GM21390 (cell line): Measurements from ENCODE around the gene PTPN1.
"Not testable (repeated sequence)": the region's sequence is repeated elsewhere in the genome, so short reads cannot be mapped to it uniquely, and the experiment has no call there.

Experiments used
- ATAC-seq: cut with Tn5 transposase; IDR thresholded peaks from one replicate; pipeline ENCODE4 v1.9.1; 2021; ENCODE audit not compliant: unreplicated experiment

The PTPN1 gene

DNA sequence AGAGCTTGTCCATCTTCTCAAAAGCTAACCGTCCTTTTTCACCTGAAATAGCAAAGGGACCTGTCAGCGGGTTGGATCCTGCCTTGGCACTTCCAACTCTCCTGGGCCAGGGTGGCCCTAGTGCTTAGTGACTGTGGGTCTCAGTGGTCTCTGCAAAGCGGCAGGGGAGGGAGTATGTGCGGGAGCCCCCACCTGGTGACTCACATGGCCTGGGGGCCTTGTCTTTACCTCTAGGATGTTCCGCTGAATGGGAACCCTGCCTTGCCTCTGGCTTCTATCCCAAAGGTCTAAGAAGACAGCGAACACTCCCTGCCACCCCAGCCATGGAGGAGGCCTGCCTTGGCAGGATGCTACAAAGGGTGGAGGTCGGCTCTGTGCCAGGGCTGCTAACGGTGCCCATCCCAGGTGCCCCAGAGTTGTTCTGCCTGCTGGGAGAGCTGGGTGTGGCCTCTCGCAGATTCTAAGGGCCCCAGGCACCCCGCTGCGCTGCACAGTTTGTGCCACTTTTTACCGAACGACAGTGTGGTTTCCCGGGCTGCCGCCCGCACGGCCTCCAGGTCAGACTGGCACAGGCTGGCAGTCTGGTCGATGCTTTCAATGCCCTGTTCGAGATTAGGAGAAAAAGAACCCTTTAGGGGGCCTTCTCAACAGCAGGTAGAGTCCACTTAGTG lies 77.2 kb downstream of the PTPN1 start:
- no peak for ATAC-seq

- ATAC-seq = no peak
Measured at GRCh38 chr20:50588034-50588736, 78.0 kb downstream of the PTPN1 start.

- no peak for ATAC-seq
Measured at GRCh38 chr20:50589548-50590347, 79.6 kb downstream of the PTPN1 start.

DNA sequence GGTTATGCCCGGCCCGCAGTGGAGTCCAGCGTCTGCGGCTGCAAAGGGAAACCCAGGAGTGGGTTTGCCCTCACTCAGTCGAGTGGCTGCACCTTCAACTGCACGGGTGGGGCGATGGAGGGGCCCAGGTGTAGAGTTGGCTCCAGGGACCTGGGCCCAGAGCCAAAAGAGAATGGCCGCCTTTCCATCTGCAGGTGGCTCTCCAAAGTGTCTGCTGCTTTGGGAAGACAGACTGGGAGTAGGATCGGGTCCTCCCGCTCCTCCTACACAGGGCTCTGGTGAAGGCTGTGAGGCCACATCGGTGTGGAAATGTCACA lies 80.1 kb downstream of the PTPN1 start:
- no peak for ATAC-seq

DNA sequence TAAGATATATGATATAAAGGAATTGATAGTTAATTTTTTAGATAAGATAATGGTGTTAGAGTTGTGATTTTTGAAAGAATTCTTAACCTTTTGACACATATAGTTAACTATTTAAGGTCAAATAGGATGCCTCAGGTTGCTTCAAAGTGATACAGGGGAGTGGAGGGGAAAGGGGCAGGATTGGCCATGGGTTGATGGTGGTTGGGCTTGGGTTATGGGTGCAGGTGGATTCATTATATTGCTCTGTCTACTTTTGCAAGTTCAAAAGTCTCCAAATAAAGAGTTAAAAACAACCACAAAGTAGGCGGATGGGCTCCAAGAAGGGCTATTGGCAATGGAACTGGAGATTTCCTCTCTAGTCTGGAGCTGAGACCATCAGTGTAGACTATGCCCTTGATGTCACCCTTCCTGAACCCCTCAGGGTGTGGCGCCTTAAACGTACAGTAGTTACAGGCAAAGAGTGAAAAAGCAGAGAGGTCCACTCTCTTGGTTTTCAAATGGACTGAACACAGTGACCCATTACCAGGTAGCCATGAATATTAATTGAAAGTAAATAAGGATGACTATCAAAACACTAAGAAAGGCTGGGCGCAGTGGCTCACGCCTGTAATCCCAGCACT lies 81.2 kb downstream of the PTPN1 start:
- no peak for ATAC-seq

- no peak for ATAC-seq
Measured at GRCh38 chr20:50592282-50593004, 82.3 kb downstream of the PTPN1 start.

GRCh38 chr20:50593005-50593335 lies 82.8 kb downstream of the PTPN1 start:
- ATAC-seq = no peak

- no peak for ATAC-seq
Measured at GRCh38 chr20:50594231-50594590, 84.0 kb downstream of the PTPN1 start.

DNA sequence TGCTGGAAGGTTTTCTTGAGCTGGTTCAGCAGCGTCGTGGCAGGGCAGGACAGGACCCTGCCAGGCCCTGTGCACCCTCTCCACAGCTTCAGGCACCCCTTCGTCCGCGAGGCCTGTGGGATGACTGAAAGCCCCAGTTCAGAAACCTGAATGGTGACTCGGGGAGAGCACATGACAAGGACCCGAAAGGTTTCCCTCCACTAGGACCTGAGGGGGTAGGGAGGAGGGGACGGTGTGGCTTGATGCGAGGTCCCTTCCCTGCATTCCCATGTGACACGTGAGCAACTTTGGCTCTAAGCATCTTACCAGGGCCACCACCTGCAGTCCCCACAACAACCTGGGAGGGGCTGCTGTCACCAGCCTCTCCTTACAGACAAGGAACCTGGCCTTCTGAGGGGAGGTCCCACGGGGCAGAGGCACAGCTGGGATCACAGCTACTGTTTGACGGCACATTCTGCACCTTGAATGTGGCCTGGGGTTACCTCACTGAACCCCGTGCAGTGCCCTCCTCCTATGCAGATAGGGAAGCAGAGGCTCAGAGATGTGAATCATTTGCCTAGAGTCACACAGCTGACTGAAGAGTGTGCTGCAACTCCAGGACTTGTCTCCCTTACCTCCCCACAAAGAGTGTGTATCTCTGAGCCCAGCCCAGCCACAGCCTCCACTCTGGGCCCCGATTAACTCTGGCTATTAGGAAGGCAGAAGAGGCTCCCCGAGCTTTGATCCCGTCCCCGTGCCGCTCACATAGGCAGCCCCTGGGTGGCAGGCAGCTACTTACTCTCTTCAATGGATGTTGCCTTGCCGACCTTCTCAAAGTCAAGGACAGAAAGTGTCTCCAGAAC lies 84.6 kb downstream of the PTPN1 start:
- ATAC-seq = no peak

- ATAC-seq = no peak
Measured at GRCh38 chr20:50595433-50595895, 85.3 kb downstream of the PTPN1 start.

- no peak for ATAC-seq
Measured at GRCh38 chr20:50595988-50596693, 86.0 kb downstream of the PTPN1 start.

DNA sequence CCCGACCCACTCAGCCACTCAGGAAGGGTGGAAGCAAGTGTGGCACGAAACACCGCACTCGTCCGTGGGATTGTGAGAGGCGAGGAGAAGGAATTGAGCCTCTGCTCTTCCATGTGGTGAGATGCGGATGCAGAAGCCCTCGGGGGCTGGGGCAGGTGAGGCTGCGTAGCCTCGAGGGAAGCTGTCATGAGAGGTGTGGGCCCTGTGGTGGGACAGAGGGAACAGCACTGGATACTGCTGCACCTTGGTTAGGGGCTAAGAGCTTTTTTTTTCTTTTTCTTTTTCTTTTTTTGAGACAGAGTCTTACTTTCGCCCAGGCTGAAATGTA lies 86.5 kb downstream of the PTPN1 start:
- no peak for ATAC-seq

DNA sequence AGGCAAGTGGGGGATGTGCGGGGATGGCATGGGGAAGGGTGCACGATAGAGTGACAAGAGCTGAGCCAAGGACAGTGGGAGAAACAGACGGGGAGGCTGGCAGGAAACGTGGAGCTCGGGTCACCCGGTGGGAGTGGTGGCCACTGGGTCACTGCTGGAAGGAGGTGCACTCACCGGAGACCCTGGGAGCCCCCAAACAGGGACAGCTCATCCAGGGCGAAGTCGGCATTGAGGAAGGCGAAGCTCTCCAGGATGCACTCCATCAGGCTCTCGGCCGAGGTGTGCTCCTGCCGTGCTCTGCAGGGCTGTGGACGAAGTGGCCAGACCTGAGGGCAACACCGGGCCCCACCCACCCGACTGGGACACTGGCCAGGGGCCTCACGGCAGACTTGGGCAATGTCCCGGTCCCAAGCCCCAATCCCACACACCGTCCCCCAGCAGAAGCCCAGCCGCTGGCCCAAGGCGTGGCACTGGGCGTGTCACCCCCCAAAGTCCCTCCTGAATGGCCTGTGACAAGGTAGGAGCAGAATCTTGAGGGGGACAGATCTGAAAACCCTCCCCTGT lies 87.3 kb downstream of the PTPN1 start:
- no peak for ATAC-seq

DNA sequence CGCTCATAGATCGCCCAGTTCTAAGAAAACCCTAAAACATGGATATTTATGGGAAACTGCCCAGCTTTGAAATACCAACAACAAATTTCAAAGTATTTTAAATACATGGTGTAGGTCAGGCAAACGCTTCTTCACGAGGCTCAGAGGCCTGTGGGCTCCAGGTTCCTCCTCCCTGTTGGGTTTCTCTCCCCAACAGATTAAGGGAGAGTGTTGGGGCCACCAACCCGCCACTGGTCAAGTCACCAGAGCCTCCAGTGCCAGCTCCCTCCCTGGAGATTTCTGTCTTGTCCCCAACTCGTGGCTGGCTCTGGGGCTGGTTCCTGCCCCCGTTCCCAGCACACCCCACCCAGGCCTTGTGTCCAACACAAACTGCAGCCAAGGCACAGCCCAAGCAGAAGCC lies 87.9 kb downstream of the PTPN1 start:
- no peak for ATAC-seq

GRCh38 chr20:50598768-50599167 lies 88.6 kb downstream of the PTPN1 start:
- ATAC-seq = not testable (repeated sequence)

GRCh38 chr20:50600281-50600895 lies 90.2 kb downstream of the PTPN1 start:
- no peak for ATAC-seq

GRCh38 chr20:50601511-50602431 lies 91.6 kb downstream of the PTPN1 start:
- no peak for ATAC-seq
